Activated T-helper 17 cell treated with anti-CD3 and anti-CD28 coated beads, Interleukin-2, amount 50 U/mL, for 72 hours (primary cell): ENCODE measurements around the gene ODC1. TPM values are rescaled to one million over a fixed set of nuclear protein-coding genes. Genes with fewer than 3 reads are reported as not detected.
A peak's percentile ranks its signal among the peaks of the same experiment; 100 is the strongest.

Source experiments
- ATAC-seq: fragments of 150-1000 bp; cut with Tn5 transposase; replicated peaks from 2 replicates; pipeline ENCODE4 v1.10.0; 2021; ENCODE audit warnings: mild to moderate bottlenecking, moderate library complexity
- H3K27ac Mint-ChIP-seq: one replicate; pipeline ENCODE4 v1.8.0; 2022; ENCODE audit warnings: mixed read lengths
- H3K27me3 Mint-ChIP-seq: one replicate; pipeline ENCODE4 v1.8.0; 2022; ENCODE audit warnings: mixed read lengths
- H3K36me3 Mint-ChIP-seq: one replicate; pipeline ENCODE4 v1.8.0; 2022; ENCODE audit warnings: low read depth, mild to moderate bottlenecking, mixed read lengths
- H3K4me1 Mint-ChIP-seq: one replicate; pipeline ENCODE4 v1.8.0; 2022; ENCODE audit warnings: mixed read lengths
- H3K4me3 Mint-ChIP-seq: one replicate; pipeline ENCODE4 v1.8.0; 2022; ENCODE audit warnings: mild to moderate bottlenecking, mixed read lengths
- H3K9me3 Mint-ChIP-seq: one replicate; pipeline ENCODE4 v1.8.0; 2022; ENCODE audit warnings: mixed read lengths
- total RNA-seq, 2 donors: library from RNA; stranded (reverse); gene quantifications; one replicate each; pipeline ENCODE4 v1.2.3, GENCODE V29; 2022

Gene ODC1
- total RNA-seq, 2 donors from 2014 or later = 60.3 to 180 TPM

DNA sequence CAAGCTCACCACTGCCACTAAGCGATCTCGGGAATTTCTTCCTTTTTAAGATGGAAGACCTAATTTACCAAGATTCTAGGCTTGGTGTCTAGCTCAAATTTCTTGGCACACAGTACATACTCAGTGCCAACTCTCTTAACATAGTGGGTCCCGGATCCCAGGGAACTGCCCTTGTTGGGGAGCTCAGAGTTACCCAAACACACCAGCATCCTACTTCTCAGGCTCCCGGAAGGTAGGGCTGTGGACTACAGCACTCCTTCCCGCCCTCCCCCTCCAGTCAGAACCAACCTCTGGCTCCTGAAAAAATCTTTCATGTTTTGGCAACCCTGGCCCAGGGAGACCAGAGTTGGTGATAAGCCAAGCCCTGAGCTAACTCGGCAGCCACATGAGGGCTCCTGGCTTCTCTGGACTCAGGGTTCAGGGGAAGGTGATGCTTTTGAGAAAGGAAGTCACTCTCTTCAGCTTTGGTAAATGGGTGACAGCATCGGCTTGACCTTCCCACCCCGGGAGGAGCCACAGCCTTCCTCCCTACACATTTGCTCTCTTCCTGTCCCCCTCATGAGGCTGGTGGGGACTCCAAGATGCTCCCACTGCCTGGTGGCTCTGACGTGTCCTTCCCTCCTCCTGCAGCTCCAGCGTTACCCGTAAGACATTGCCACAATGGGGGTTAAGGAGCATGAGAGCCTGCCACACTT, 8.8 kb downstream of the ODC1 start:
- Mint-ChIP-seq H3K27me3 (no peaks in the 10 kb centered on the region), H3K9me3 (no peaks in the 10 kb centered on the region), H3K27ac (no peak overlapping the region), H3K4me1 (peaks cover 20% of the 10 kb centered on the region), H3K4me3 (no peak overlapping the region), H3K36me3 (peaks cover 60% of the 10 kb centered on the region)
- ATAC-seq = no peak

DNA sequence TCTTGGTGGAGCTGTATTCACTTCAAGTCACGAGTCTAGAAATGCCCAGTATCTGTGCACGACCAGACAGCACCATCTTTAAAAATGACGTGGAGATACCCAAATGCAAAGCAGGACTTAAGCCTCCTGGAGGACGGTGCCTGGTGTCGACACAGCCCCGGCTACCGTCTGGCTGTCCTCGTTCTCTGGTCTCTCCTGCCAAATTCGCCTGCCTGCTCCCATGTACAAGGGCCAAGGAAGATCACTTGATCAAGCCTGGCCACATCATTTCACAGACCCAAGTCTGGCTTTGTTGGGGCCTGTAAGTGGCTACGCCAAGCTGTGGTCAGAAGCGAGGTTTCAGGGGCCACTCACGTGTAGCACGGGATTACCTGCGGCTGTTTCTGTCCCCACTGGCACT, 9.4 kb downstream of the ODC1 start:
- no peaks in the 10 kb centered on the region for H3K9me3 Mint-ChIP-seq
- peaks cover 54% of the 10 kb centered on the region for H3K36me3 Mint-ChIP-seq
- no peak for ATAC-seq
- no peak overlapping the region for H3K27ac Mint-ChIP-seq
- H3K4me1 Mint-ChIP-seq = peaks cover 14% of the 10 kb centered on the region
- H3K27me3 Mint-ChIP-seq = no peaks in the 10 kb centered on the region
- no peak overlapping the region for H3K4me3 Mint-ChIP-seq

DNA sequence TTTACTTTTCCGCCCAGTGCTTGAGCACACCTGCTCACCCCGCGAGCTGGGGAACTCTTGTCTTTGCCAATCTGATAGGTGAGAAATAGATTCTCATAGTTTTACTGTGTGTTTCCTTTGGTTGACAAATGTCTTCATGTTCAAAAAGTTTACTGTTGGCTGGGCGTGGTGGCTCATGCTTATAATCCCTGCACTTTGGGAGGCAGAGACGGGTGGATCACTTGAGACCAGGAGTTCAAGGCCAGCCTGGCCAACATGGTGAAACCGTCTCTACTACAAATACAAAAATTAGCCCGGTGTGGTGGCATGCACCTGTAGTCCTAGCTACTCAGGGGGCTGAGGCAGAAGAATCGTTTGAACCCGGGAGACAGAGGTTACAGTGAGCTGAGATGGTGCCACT, 10.3 kb downstream of the ODC1 start:
- peaks cover 45% of the 10 kb centered on the region for H3K36me3 Mint-ChIP-seq
- H3K27ac Mint-ChIP-seq = no peak overlapping the region
- no peak overlapping the region for H3K4me3 Mint-ChIP-seq
- peaks cover 12% of the 10 kb centered on the region for H3K4me1 Mint-ChIP-seq
- ATAC-seq = no peak
- H3K9me3 Mint-ChIP-seq = no peaks in the 10 kb centered on the region
- peaks cover 6% of the 10 kb centered on the region for H3K27me3 Mint-ChIP-seq

GRCh38 chr2:10436583-10437110, 11.5 kb downstream of the ODC1 start:
- ATAC-seq = no peak
- Mint-ChIP-seq H3K4me3 (no peak overlapping the region), H3K27ac (no peak overlapping the region), H3K36me3 (peaks cover 33% of the 10 kb centered on the region), H3K4me1 (peaks cover 7% of the 10 kb centered on the region), H3K9me3 (no peaks in the 10 kb centered on the region), H3K27me3 (peaks cover 6% of the 10 kb centered on the region)

- H3K4me1 Mint-ChIP-seq = peaks cover 7% of the 10 kb centered on the region
- H3K9me3 Mint-ChIP-seq = no peaks in the 10 kb centered on the region
- peaks cover 25% of the 10 kb centered on the region for H3K36me3 Mint-ChIP-seq
- H3K27ac Mint-ChIP-seq = no peak overlapping the region
- peaks cover 6% of the 10 kb centered on the region for H3K27me3 Mint-ChIP-seq
- ATAC-seq = no peak
- no peak overlapping the region for H3K4me3 Mint-ChIP-seq
These were observed 12.3 kb downstream of the ODC1 start for GRCh38 chr2:10435820-10436204.

DNA sequence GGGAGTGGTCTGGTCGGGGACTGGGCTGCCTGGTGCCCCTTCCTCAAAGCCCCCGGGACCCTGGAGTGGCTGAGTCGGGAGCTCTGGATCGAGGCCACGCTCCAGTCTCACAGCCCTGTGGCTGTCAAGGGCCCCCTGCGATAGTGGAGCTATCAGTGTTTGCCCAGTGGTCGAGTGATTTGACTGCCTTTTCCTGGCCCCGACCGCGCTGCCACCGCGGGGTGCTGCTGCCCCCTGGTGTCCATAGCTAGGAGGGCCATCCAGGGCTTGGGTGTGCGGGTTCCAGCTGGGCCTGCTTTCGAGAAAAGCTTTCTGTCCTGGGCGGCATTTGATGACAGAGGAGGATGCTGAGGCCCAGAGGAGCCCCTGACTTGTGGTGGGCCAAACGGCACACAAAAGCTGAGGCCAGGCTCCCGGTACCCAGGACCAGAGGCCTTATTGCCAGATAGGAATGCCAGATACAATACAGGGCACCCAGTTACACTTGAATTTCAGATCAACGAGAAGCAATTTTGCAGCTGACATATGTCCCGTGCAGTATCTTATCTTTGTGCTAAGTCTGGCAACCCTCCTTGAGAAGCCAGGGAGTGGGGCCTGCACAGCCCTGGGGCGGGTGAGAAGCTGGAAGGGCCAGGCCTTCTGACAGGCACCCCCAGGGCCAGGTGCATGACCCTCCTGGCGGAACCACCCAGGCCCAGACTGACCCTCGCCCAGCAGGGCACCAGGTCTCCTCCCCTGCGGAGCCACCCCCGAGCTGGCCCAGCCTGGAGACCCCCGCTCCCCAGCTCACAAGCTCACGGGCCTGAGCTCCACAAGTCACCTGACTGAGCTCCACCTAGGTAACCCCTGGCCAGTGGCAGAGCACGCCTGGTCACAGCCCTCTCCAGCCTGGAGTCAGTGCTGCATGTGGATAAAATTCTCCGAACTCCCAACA, 13.0 kb downstream of the ODC1 start:
- peak; percentile 63 for ATAC-seq
- Mint-ChIP-seq H3K27ac (no peak overlapping the region), H3K4me3 (no peak overlapping the region), H3K36me3 (peaks cover 18% of the 10 kb centered on the region), H3K27me3 (peaks cover 6% of the 10 kb centered on the region), H3K9me3 (no peaks in the 10 kb centered on the region), H3K4me1 (peaks cover 7% of the 10 kb centered on the region)

DNA sequence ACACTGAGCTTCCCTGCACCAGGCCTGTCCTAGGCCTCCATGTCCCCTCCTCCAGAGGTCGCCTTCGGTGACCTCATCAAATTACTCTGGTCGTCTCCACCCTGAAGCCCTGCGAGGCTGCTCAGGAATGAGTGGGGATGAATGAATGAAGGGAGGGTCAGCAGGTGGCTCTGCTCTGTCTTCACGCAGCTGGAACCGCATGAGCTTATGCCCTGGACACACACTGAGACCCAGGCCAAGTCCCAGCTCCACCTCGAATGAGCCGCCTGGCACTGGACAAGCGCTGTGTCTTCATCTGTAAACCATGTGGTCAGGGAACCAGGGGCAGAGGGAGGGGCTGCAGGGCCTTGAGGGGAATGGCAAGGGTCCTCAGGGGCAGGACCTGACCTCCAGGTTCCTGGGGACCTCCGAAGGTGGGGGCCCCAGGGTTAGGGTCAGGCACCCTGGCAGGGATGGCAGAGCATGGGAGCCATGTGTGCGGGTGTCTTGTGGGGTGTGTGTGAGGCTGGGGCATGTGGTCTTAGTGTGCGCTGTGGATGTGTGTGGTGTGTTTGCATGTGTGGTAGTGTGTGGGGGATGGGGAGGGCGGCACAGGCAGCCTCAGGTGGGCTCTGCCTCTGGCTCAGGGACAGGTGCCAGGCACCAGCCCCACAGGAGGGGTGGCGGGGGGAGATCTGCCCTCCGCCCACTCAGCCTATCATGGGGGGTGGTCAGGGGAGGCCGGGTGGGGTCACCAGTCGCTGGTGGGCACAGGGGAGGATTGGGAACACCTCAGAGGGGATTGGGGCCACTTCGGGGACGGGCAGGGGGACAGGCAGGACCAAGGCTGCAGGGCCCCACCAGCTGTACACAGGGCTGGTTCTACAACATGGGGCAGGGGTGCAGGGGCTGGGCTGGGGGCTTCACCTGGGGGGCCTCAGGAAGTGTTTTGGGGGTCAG, 13.9 kb downstream of the ODC1 start:
- peaks cover 7% of the 10 kb centered on the region for H3K4me1 Mint-ChIP-seq
- no peak for ATAC-seq
- no peak overlapping the region for H3K27ac Mint-ChIP-seq
- H3K36me3 Mint-ChIP-seq = peaks cover 9% of the 10 kb centered on the region
- peaks cover 6% of the 10 kb centered on the region for H3K27me3 Mint-ChIP-seq
- H3K9me3 Mint-ChIP-seq = no peaks in the 10 kb centered on the region
- no peak overlapping the region for H3K4me3 Mint-ChIP-seq

GRCh38 chr2:10433264-10433946, 14.7 kb downstream of the ODC1 start:
- no peak for ATAC-seq
- Mint-ChIP-seq H3K4me3 (peak overlapping the region; percentile 31), H3K27me3 (peaks cover 6% of the 10 kb centered on the region), H3K4me1 (peaks cover 7% of the 10 kb centered on the region), H3K9me3 (no peaks in the 10 kb centered on the region), H3K36me3 (peaks cover 2% of the 10 kb centered on the region), H3K27ac (peak overlapping the region; percentile 2)

DNA sequence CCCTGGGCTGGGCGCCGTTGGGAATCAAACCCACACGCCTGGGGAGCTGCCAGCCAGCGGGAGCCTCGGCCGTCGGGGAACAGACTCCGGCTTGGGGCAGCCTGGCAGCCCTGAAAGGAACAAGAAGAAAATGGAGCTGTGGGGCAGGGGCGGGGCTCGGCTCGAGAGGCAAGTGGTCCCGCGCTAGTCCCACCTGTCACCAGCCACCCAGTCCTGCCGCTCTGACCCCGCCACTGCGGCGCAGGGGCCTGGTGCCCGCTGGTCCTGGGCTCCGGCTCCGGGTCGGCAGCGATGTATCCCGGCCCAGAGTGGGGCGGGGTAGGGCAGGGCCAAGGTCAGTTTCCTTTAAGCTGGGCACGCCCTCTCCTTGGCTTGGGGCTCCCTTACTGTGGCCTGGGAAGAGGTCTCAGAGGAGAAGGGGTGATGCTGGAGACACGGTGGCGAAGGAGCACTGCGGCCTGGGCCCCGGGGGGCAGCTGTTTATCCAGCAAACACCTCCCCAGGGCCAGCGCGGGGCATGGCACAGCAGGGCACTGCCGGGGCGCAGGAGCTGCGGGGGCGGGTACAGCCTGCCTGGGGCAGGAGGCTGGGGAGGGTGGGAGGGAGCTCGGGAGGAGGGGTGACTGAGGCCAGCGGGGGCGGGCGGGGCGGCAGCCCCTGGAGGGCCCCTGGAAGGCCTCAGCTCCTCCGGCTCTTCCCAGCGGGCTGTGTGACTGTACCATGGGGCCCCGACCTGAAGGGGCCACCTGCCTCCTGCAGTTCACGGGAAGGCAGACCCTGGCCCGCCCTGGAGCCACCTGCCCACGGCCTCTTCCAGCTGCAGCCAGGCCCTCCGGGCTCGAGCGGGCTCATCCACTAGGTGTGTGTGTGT, 15.6 kb downstream of the ODC1 start:
- H3K4me3 Mint-ChIP-seq = peak overlapping the region; percentile 31
- peak overlapping the region; percentile 22 for H3K27ac Mint-ChIP-seq
- peaks cover 7% of the 10 kb centered on the region for H3K4me1 Mint-ChIP-seq
- no peaks in the 10 kb centered on the region for H3K9me3 Mint-ChIP-seq
- peak; percentile 77 for ATAC-seq
- H3K27me3 Mint-ChIP-seq = peaks cover 6% of the 10 kb centered on the region
- peaks cover 4% of the 10 kb centered on the region for H3K36me3 Mint-ChIP-seq

- no peak for ATAC-seq
- peaks cover 7% of the 10 kb centered on the region for H3K4me1 Mint-ChIP-seq
- H3K4me3 Mint-ChIP-seq = peak overlapping the region; percentile 31
- peak overlapping the region; percentile 22 for H3K27ac Mint-ChIP-seq
- H3K36me3 Mint-ChIP-seq = peaks cover 11% of the 10 kb centered on the region
- H3K9me3 Mint-ChIP-seq = no peaks in the 10 kb centered on the region
- H3K27me3 Mint-ChIP-seq = peaks cover 6% of the 10 kb centered on the region
These were observed 16.3 kb downstream of the ODC1 start for GRCh38 chr2:10431797-10432196.

DNA sequence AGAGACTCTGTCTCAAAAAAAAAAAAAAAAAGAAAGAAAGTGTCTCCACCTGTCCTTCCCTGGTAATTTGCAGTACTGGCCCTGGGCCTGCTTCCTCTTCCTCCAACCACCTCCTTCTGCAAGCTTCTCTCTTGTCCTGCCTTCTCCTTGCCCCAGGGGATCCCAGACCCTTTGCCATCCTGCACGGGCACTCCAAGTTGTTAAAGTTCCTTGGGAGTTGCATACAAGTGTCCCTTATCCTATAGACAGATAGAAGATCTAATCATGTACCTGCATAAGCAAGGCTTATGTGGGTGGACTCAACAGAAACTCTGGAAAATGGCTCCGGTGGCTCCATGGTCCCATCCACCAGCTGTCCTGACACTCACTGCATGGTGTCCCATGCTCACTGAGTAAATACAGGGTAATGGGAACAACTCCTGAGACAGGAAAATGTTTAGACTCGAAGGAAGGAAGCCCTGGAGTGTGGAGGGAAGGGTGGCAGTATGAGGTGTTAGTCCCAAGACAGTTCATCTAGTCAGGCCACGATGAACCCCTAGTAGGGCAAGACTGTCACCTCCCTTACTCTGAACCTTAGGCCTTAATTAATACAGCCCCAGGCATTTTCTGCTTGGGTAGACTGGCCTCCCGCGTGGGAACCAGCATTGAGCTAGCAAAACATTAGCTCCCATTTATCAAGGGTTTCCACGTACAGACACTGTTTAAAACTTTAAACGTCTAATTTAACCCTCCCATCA, 17.1 kb downstream of the ODC1 start:
- Mint-ChIP-seq H3K4me1 (peaks cover 7% of the 10 kb centered on the region), H3K9me3 (no peaks in the 10 kb centered on the region), H3K27me3 (peaks cover 6% of the 10 kb centered on the region), H3K4me3 (peak overlapping the region; percentile 31), H3K27ac (no peak overlapping the region), H3K36me3 (peaks cover 18% of the 10 kb centered on the region)
- ATAC-seq = no peak

DNA sequence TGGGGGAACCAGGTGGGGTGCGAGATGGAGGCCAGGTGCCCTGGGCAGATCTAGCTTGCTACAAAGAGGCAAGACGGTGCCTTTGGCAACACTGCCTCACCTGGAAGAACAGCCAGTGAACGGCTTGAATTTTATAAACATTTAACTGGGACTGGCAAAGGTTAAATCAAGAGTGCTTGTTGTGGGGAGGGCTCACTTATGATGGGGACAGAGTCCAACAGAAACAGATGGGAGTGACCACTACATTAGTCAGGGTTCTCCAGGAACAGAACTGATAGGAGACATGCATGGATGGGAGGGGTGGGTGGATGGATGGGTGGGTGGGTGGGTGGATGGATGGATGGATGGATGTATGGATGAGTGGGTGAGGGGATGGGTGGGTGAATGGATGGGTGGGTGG, 19.2 kb downstream of the ODC1 start:
- no peaks in the 10 kb centered on the region for H3K9me3 Mint-ChIP-seq
- peaks cover 6% of the 10 kb centered on the region for H3K27me3 Mint-ChIP-seq
- H3K36me3 Mint-ChIP-seq = peaks cover 29% of the 10 kb centered on the region
- no peak for ATAC-seq
- H3K4me3 Mint-ChIP-seq = no peak overlapping the region
- peak overlapping the region; percentile 79 for H3K27ac Mint-ChIP-seq
- peaks cover 7% of the 10 kb centered on the region for H3K4me1 Mint-ChIP-seq
